ENCODE data around the gene SIRT7. TPM values are rescaled to one million over a fixed set of nuclear protein-coding genes. Genes with fewer than 3 reads are reported as not detected.
A peak's percentile ranks its signal among the peaks of the same experiment; 100 is the strongest.

The SIRT7 gene
- total RNA-seq, 3 donors from 2014 or later (not counting 1 experiment from before 2014, with no cell fraction given), result 75.8 to 102 (median 94.9) TPM

DNA sequence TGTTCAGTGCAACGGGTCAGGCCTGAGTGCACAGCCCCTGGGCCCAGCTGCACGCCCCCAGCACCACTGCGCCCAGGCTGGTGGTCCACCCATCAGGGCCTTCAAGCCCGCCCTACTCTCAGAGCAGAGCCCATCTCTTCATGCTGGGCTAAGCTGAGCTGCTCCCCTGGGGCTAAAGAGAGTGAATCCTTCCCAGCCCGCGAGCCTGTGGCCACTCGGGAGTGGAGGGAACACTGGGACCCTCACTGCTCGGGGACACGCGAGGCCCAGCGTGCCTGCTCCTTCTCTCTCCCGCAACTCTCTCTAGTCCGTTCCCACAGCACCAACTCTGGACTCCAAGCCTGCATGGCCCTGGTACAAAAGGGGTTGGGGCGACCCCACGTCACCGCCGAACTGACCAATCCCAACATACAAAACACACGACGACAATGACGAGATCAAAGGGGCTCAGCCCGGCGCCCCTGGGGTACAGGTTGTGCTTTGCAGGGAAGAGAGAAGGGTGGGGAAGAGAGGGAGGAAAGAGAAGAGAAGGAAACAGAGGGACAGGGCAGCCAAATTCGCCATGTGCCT lies 4.1 kb upstream of the SIRT7 start:
- no peaks in the 10 kb centered on the region for H3K27me3 ChIP-seq (ENCODE audit: control insufficient read depth, insufficient read depth, low read length)
- no peaks in the 10 kb centered on the region for H3K9me3 ChIP-seq (ENCODE audit: control insufficient read depth, insufficient read depth, low read length)
- H3K4me3 ChIP-seq (ENCODE audit: low read length), result no peak overlapping the region
- H3K4me3 Mint-ChIP-seq, result no peak overlapping the region
- 96% methylated on average over 22 of the region's 23 CpGs for WGBS (ENCODE audit: insufficient coverage)
- peaks cover 6% of the 10 kb centered on the region for H3K36me3 ChIP-seq (ENCODE audit: control insufficient read depth, insufficient read depth, low read length)
- H3K36me3 Mint-ChIP-seq, result no peaks in the 10 kb centered on the region
- no peak overlapping the region for H3K27ac ChIP-seq (ENCODE audit: low read length)
- peaks cover 52% of the 10 kb centered on the region for H3K4me1 ChIP-seq (ENCODE audit: control insufficient read depth, insufficient read depth, low read length)
- DNase-seq (no peak), ATAC-seq (no peak)
- intact Hi-C loops (cut with micrococcal nuclease), result no loop called here
- peaks cover 14 to 34% of the 10 kb centered on the region in 2 donors for H3K4me1 Mint-ChIP-seq
- H3K27me3 Mint-ChIP-seq (ENCODE audit: low read depth in 2 of 2), result peaks cover 0 to 3% of the 10 kb centered on the region in 2 donors
- no peak overlapping the region for H3K27ac Mint-ChIP-seq
- no peaks in the 10 kb centered on the region for H3K9me3 Mint-ChIP-seq
- TF ChIP-seq, protein P1, sequence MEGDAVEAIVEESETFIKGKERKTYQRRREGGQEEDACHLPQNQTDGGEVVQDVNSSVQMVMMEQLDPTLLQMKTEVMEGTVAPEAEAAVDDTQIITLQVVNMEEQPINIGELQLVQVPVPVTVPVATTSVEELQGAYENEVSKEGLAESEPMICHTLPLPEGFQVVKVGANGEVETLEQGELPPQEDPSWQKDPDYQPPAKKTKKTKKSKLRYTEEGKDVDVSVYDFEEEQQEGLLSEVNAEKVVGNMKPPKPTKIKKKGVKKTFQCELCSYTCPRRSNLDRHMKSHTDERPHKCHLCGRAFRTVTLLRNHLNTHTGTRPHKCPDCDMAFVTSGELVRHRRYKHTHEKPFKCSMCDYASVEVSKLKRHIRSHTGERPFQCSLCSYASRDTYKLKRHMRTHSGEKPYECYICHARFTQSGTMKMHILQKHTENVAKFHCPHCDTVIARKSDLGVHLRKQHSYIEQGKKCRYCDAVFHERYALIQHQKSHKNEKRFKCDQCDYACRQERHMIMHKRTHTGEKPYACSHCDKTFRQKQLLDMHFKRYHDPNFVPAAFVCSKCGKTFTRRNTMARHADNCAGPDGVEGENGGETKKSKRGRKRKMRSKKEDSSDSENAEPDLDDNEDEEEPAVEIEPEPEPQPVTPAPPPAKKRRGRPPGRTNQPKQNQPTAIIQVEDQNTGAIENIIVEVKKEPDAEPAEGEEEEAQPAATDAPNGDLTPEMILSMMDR (IDR thresholded peaks at IDR 0.05), result no peak

DNA sequence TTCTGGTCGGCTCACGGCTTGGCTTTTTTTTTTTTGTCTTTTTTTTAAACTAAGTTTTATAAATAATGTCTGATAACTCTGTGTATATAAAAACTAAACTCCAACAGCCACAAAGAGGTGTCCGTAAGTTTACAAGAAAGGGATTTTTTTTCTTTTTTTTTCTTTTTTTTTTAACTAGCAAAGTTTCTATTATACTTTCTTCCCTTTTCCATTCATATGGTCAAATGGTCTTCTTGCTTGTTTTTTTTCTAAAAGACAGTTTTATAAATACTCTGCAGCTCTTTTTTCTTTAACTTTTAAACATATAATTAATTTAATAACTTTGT lies 3.5 kb upstream of the SIRT7 start:
- ATAC-seq (no peak), DNase-seq (no peak)
- peaks cover 54% of the 10 kb centered on the region for H3K4me1 ChIP-seq (ENCODE audit: control insufficient read depth, insufficient read depth, low read length)
- TF ChIP-seq, protein P1 (IDR thresholded peaks at IDR 0.05), result no peak
- H3K27me3 Mint-ChIP-seq (ENCODE audit: low read depth in 2 of 2), result peaks cover 0 to 3% of the 10 kb centered on the region in 2 donors
- H3K27me3 ChIP-seq (ENCODE audit: control insufficient read depth, insufficient read depth, low read length), result no peaks in the 10 kb centered on the region
- H3K4me3 Mint-ChIP-seq, result no peak overlapping the region
- peaks cover 17 to 38% of the 10 kb centered on the region in 2 donors for H3K4me1 Mint-ChIP-seq
- no peaks in the 10 kb centered on the region for H3K9me3 ChIP-seq (ENCODE audit: control insufficient read depth, insufficient read depth, low read length)
- H3K36me3 ChIP-seq (ENCODE audit: control insufficient read depth, insufficient read depth, low read length), result peaks cover 6% of the 10 kb centered on the region
- no peak overlapping the region for H3K27ac ChIP-seq (ENCODE audit: low read length)
- WGBS (ENCODE audit: insufficient coverage), result no CpG with 5 or more reads among the region's 3 CpGs
- H3K4me3 ChIP-seq (ENCODE audit: low read length), result no peak overlapping the region
- intact Hi-C loops (cut with micrococcal nuclease), result no loop called here
- no peaks in the 10 kb centered on the region for H3K36me3 Mint-ChIP-seq
- no peak overlapping the region for H3K27ac Mint-ChIP-seq
- H3K9me3 Mint-ChIP-seq, result no peaks in the 10 kb centered on the region

DNA sequence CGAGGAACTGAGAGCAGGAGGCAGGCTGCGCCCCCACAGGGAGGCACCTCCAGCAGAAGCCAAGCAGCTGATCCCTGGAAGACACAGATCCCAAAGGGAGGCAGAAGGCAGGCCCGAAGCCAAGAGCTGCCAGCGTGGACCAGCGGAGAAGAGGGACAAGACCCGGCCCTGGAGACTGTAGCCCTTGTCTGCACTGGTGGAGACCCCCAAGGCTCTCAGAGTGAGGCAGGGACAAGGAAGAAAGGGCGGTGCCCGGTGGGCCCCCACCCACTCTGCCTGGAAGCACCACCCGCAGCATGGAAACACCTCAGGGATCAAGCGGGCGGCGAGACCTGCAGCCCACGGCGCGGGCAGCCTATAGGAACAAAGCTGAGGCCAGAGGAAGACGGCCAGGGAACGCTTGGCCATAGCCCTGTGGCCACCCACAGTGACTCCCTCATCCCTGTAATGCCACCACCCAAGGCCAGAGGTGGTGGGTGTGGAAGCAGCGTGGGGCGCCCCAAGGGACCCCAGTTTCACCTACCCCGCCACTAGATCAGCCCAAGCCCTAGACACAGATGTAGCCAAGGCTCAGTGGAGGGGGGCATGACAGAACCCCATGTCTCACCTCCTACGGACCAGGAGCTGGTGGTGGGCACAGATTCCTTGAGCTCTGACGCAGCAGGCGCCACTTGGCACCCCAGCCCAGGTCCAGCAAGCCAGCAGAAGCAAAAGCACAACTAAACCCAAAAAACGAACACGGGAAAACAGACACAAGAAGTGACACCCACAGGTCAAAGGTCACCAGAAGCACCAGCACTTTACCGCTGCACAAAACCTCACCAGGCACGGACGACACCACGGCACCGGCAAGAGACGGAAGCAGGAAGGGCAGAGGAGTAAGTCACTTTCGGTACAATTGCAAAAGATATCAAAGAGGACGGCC lies 2.9 kb upstream of the SIRT7 start:
- Histone ChIP-seq H3K27ac (ENCODE audit: low read length) (no peak overlapping the region), H3K9me3 (ENCODE audit: control insufficient read depth, insufficient read depth, low read length) (no peaks in the 10 kb centered on the region)
- H3K4me1 Mint-ChIP-seq, result peaks cover 19 to 37% of the 10 kb centered on the region in 2 donors

More for the DNA sequence above, 2.9 kb upstream of the SIRT7 start:
- no peaks in the 10 kb centered on the region for H3K36me3 Mint-ChIP-seq
- TF ChIP-seq, protein P1 (IDR thresholded peaks at IDR 0.05), result no peak
- H3K4me3 Mint-ChIP-seq, result peak overlapping the region; percentile 5
- no peak overlapping the region for H3K4me3 ChIP-seq (ENCODE audit: low read length)
- H3K9me3 Mint-ChIP-seq, result no peaks in the 10 kb centered on the region
- peaks cover 6% of the 10 kb centered on the region for H3K36me3 ChIP-seq (ENCODE audit: control insufficient read depth, insufficient read depth, low read length)
- H3K27me3 Mint-ChIP-seq (ENCODE audit: low read depth in 2 of 2), result peaks cover 0 to 3% of the 10 kb centered on the region in 2 donors
- H3K4me1 ChIP-seq (ENCODE audit: control insufficient read depth, insufficient read depth, low read length), result peaks cover 52% of the 10 kb centered on the region
- H3K27me3 ChIP-seq (ENCODE audit: control insufficient read depth, insufficient read depth, low read length), result no peaks in the 10 kb centered on the region
- DNase-seq (no peak), ATAC-seq (no peak)
- WGBS (ENCODE audit: insufficient coverage), result 93% methylated on average over 33 of the region's 33 CpGs
- H3K27ac Mint-ChIP-seq, result peak overlapping the region in 1 of 2 donors; percentile 42
- intact Hi-C loops (cut with micrococcal nuclease), result no loop called here
